H1 (cell line): ENCODE data around the gene SOAT2. TPM values are rescaled to one million over a fixed set of nuclear protein-coding genes. Genes with fewer than 3 reads are reported as not detected.
A peak's percentile ranks its signal among the peaks of the same experiment; 100 is the strongest.

Experiments used
- CTCF ChIA-PET: fragments of 300-600 bp; sonication (Branson Sonifier 250); formaldehyde crosslinking; loops from one replicate; lab custom pipeline; 2021; ENCODE audit not compliant: partially characterized antibody; lab: Charles Lee
- POLR2A ChIA-PET: fragments of 300-600 bp; sonication (Branson Sonifier 250); formaldehyde crosslinking; loops from one replicate; lab custom pipeline; 2021; ENCODE audit warnings: inconsistent platforms; ENCODE audit not compliant: partially characterized antibody; lab: Charles Lee
- DNase-seq, 2 experiments: peaks; one replicate each; pipeline versions ENCODE4 v3.0.0 to v3.0.0-alpha.2; 2010 to 2022; ENCODE audit warnings: low spot score in 2 of 2, low read depth in 1 of 2, mixed read lengths in 1 of 2
- FAIRE-seq: peaks from 2 replicates; lab custom pipeline; 2011; peaks lifted over from hg19 to GRCh38; lab: Jason Lieb, UNC
- H2AFZ ChIP-seq: 2 replicates; pipeline ENCODE4 v1.8.1; 2012; ENCODE audit warnings: low read length, inconsistent platforms
- H2AK5ac ChIP-seq: 2 replicates; pipeline ENCODE4 v1.6.1; 2013; ENCODE audit warnings: low read depth, low read length
- H2BK120ac ChIP-seq: replicated peaks from 2 replicates; pipeline ENCODE3; 2013; ENCODE audit warnings: low read depth, low read length, inconsistent platforms
- H2BK12ac ChIP-seq: 2 replicates; pipeline ENCODE4 v1.6.1; 2013; ENCODE audit warnings: low read depth, low read length
- H2BK15ac ChIP-seq: 2 replicates; pipeline ENCODE4 v1.6.1; 2013; ENCODE audit warnings: low read length
- H2BK20ac ChIP-seq: 2 replicates; pipeline ENCODE4 v1.6.1; 2013; ENCODE audit warnings: low read length
- H2BK5ac ChIP-seq: 2 replicates; pipeline ENCODE4 v1.6.1; 2013; ENCODE audit warnings: low read depth, low read length
- H3K14ac ChIP-seq: 2 replicates; pipeline ENCODE4 v1.6.1; 2013; ENCODE audit warnings: inconsistent platforms; ENCODE audit not compliant: insufficient read length
- H3K18ac ChIP-seq: 2 replicates; pipeline ENCODE4 v1.6.1; 2013; ENCODE audit warnings: low read length; ENCODE audit errors: extremely low read depth
- H3K23ac ChIP-seq: 2 replicates; pipeline ENCODE4 v1.6.1; 2013; ENCODE audit warnings: inconsistent platforms; ENCODE audit not compliant: insufficient read length
- H3K23me2 ChIP-seq: 2 replicates; pipeline ENCODE4 v1.6.1; 2013; ENCODE audit warnings: low read depth, low read length
- H3K27ac ChIP-seq: 2 replicates; pipeline ENCODE4 v1.6.1; 2011; ENCODE audit warnings: low read depth, low read length, inconsistent platforms
- H3K27me3 ChIP-seq, 4 experiments: replicated peaks in 1 of 4; 1 replicate in 1 of 4; 2 replicates in 3 of 4; pipeline versions ENCODE4 v1.6.1 to v1.8.1; 2011 to 2013; ENCODE audit warnings: low read length in 3 of 4, mild to moderate bottlenecking in 3 of 4, inconsistent platforms in 2 of 4, mixed read lengths in 2 of 4, moderate library complexity in 1 of 4; ENCODE audit not compliant: control insufficient read depth in 3 of 4, insufficient read depth in 3 of 4; ENCODE audit errors: extremely low read depth in 1 of 4
- H3K36me3 ChIP-seq, 4 experiments: 2 replicates each; pipeline versions ENCODE4 v1.6.1 to v1.8.1; 2011 to 2013; ENCODE audit warnings: mild to moderate bottlenecking in 4 of 4, low read length in 3 of 4, moderate library complexity in 2 of 4, control low read depth in 1 of 4, inconsistent platforms in 1 of 4; ENCODE audit not compliant: insufficient read depth in 4 of 4, control insufficient read depth in 2 of 4
- H3K4ac ChIP-seq: replicated peaks from 2 replicates; pipeline ENCODE3; 2013; ENCODE audit warnings: low read length, low read depth, mixed read lengths, inconsistent platforms; ENCODE audit not compliant: insufficient read length
- H3K4me1 ChIP-seq, 4 experiments: replicated peaks in 1 of 4; 1 replicate in 1 of 4; 2 replicates in 3 of 4; pipeline versions ENCODE4 v1.6.1 to v1.8.1; 2011 to 2013; ENCODE audit warnings: low read length in 3 of 4, inconsistent platforms in 2 of 4, mixed read lengths in 1 of 4; ENCODE audit not compliant: insufficient read depth in 4 of 4, control insufficient read depth in 3 of 4
- H3K4me2 ChIP-seq, 2 experiments: 2 replicates each; pipeline versions ENCODE4 v1.6.1 to v1.8.1; 2011 to 2013; ENCODE audit warnings: low read depth in 2 of 2, low read length in 2 of 2, control low read depth in 1 of 2, inconsistent platforms in 1 of 2, mild to moderate bottlenecking in 1 of 2; ENCODE audit not compliant: insufficient read depth in 1 of 2
- H3K4me3 ChIP-seq, 4 experiments: fragments of 200-600, 300-600 bp in 1 of 4; sonication (generic), shearing (Covaris generic), sonication (Bioruptor Twin) in 1 of 4; 2 replicates each; pipeline versions ENCODE4 v1.5.1 to v1.8.1; 2011 to 2016; ENCODE audit warnings: low read length in 4 of 4, low read depth in 3 of 4, control low read depth in 2 of 4, inconsistent platforms in 2 of 4, mild to moderate bottlenecking in 2 of 4, mixed read lengths in 1 of 4, moderate library complexity in 1 of 4; ENCODE audit not compliant: insufficient read depth in 2 of 4; ENCODE audit errors: extremely low read depth in 1 of 4
- H3K56ac ChIP-seq: replicated peaks from 2 replicates; pipeline ENCODE3; 2013; ENCODE audit warnings: low read depth, mild to moderate bottlenecking, mixed read lengths, low read length, inconsistent platforms; ENCODE audit not compliant: insufficient read length
- H3K79me1 ChIP-seq: 2 replicates; pipeline ENCODE4 v1.6.1; 2013; ENCODE audit warnings: low read depth, low read length, control low read depth
- H3K79me2 ChIP-seq, 2 experiments: 2 replicates each; pipeline versions ENCODE4 v1.6.1 to v1.8.1; 2012 to 2013; ENCODE audit warnings: low read length in 2 of 2, mild to moderate bottlenecking in 2 of 2, inconsistent platforms in 1 of 2; ENCODE audit not compliant: insufficient read depth in 2 of 2, control insufficient read depth in 1 of 2
- H3K9ac ChIP-seq, 4 experiments: replicated peaks in 1 of 4; 1 replicate in 1 of 4; 2 replicates in 3 of 4; pipeline versions ENCODE4 v1.6.1 to v1.8.1; 2011 to 2013; ENCODE audit warnings: low read depth in 3 of 4, low read length in 3 of 4, control low read depth in 2 of 4, mild to moderate bottlenecking in 2 of 4, moderate library complexity in 2 of 4, inconsistent platforms in 1 of 4; ENCODE audit errors: extremely low read depth in 1 of 4
- H3K9me3 ChIP-seq, 2 experiments: 2 replicates each; pipeline versions ENCODE4 v1.6.1 to v1.8.1; 2012 to 2013; ENCODE audit warnings: mild to moderate bottlenecking in 2 of 2, moderate library complexity in 2 of 2, control low read depth in 1 of 2, inconsistent platforms in 1 of 2, low read depth in 1 of 2, low read length in 1 of 2, mixed read lengths in 1 of 2; ENCODE audit not compliant: insufficient read depth in 2 of 2
- H4K20me1 ChIP-seq, 2 experiments: replicated peaks in 1 of 2; 2 replicates each; pipeline versions ENCODE3 to v1.8.1; 2011 to 2013; ENCODE audit warnings: inconsistent platforms in 2 of 2, low read length in 2 of 2, mild to moderate bottlenecking in 1 of 2; ENCODE audit not compliant: insufficient read depth in 2 of 2, control insufficient read depth in 1 of 2
- H4K5ac ChIP-seq: 2 replicates; pipeline ENCODE4 v1.6.1; 2013; ENCODE audit warnings: low read length, low read depth, mixed read lengths, inconsistent platforms; ENCODE audit not compliant: insufficient read length
- H4K8ac ChIP-seq: 2 replicates; pipeline ENCODE4 v1.8.0; 2013; ENCODE audit warnings: mild to moderate bottlenecking, moderate library complexity, low read length, inconsistent platforms; ENCODE audit not compliant: insufficient read depth; ENCODE audit errors: extremely low read depth
- H4K91ac ChIP-seq: replicated peaks from 2 replicates; pipeline ENCODE3; 2013; ENCODE audit warnings: low read length, mixed read lengths, inconsistent platforms; ENCODE audit not compliant: insufficient read length
- BACH1 ChIP-seq: IDR thresholded peaks from 2 replicates; pipeline ENCODE4 v1.6.1; 2012; ENCODE audit warnings: low read length, improper control_type of control experiment
- NANOG ChIP-seq: IDR thresholded peaks from 2 replicates; pipeline ENCODE4 v1.6.1; 2011; ENCODE audit warnings: low read length, low read depth, mild to moderate bottlenecking, inconsistent platforms; ENCODE audit not compliant: insufficient read depth, poor library complexity, severe bottlenecking
- POLR2AphosphoS5 ChIP-seq: IDR thresholded peaks from 2 replicates; pipeline ENCODE4 v1.6.1; 2011; ENCODE audit warnings: low read depth, low read length
- RAD21 ChIP-seq, 2 experiments: IDR thresholded peaks in 1 of 2; conservative IDR thresholded peaks in 1 of 2; 2 replicates each; pipeline ENCODE4 v1.6.1; 2011; ENCODE audit warnings: low read depth in 2 of 2, low read length in 2 of 2, improper control_type of control experiment in 1 of 2, inconsistent platforms in 1 of 2, mild to moderate bottlenecking in 1 of 2, moderate library complexity in 1 of 2
- WGBS, 2 experiments: shearing (Covaris generic) in 1 of 2; methylation state at CpG; one replicate each; pipeline versions ENCODE4 v1.1.6 to v1.1.7; 2013 to 2015; ENCODE audit warnings: low lambda C conversion rate in 2 of 2, mixed read lengths in 2 of 2, inconsistent platforms in 1 of 2, low coverage in 1 of 2, missing lambda C conversion rate in 1 of 2; ENCODE audit not compliant: insufficient replicate concordance in 2 of 2, insufficient coverage in 1 of 2, insufficient read length in 1 of 2; ENCODE audit errors: extremely low coverage in 1 of 2, missing lambda C conversion rate in 1 of 2; 5-methylcytosine and 5-hydroxymethylcytosine counted together
- polyA plus RNA-seq, 7 experiments: library from polyadenylated mRNA; depleted of rRNA in 3 of 7; stranded (reverse) in 5 of 7; unstranded in 2 of 7; fragments of >200 nt in 5 of 7; fragments of 200-250 nt in 2 of 7; gene quantifications; 1 replicate in 5 of 7; 2 replicates in 1 of 7; 4 replicates in 1 of 7; pipeline versions ENCODE4 v1.2.1 to v1.2.3, GENCODE V29; 2011 to 2013; ENCODE audit warnings: missing spikeins in 2 of 7, mixed read lengths in 2 of 7
- total RNA-seq: library from RNA; stranded (reverse); fragmentation: NEBNext Ultra II Directional; extraction: Animal tissue kit (Norgen Biotek cat#: 25700); gene quantifications from 2 replicates; pipeline ENCODE4 v1.2.1, GENCODE V29; 2021
- TF ChIP-seq, protein P1 (sequence below), 3 experiments: IDR thresholded peaks; 1 replicate in 2 of 3; 2 replicates in 1 of 3; pipeline versions ENCODE4 v1.5.1 to v1.6.1; 2011; ENCODE audit warnings: low read length in 3 of 3, mild to moderate bottlenecking in 3 of 3, inconsistent platforms in 2 of 3, low read depth in 1 of 3, moderate library complexity in 1 of 3; ENCODE audit not compliant: insufficient read depth in 1 of 3; ENCODE audit errors: control extremely low read depth in 1 of 3

Gene SOAT2
- total and polyA plus RNA-seq, 2 of the 8 experiments (the other 6 are each of a cell fraction or from before 2014, with no cell fraction given), result 0.08 TPM; not detected in 1

DNA sequence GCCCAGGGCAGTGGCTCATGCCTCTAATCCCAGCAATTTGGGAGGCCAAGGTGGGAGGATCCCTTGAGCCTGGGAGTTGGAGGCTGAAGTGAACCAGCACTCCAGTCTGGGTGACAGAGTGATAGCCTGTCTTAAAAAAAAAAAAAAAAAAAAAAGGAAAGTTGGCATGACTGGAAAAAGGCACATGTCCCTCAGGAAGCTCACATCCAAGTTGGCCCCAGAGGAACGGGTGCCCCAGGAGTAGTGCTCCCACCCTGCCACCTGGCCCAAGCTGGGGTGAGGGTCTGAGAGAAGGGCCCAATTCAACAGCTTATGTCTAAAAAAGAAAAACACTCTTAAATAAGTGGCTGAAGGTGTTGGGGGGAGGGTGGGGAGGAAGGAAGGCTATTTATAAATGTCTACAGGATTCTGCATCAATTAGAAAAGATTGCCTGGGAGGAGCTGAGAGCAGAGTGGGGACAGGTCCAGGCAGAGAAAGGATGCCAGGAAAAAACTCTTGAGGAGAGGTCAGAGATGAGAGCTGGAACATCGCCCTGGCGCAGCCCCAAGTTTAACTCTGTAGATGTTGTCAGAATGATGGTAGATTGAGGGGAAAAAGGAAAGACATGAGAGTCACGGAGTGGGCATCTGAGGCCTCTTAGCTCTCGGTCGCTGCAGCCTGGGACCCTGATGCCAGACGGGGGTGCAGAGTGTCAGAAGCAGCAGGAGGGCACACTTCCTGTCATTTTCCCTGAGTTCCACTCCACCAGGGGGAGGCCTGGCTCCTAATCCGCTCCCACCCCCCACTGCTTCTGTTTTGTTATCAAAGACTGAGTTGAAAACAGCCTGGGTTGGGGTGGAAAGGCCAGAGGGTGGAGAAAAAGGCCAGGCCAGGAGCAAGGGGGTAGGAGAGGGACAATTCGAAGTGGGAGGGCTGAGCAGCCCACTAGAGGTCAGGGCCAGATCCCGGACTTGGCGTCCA, 31.4 kb upstream of the SOAT2 start:
- Histone ChIP-seq H3K4me2 (no peak overlapping the region; a peak in 1 of 4 replicates), H3K23ac (no peak overlapping the region), H3K4me1 (peaks cover 4 to 16% (median 10%) of the 10 kb centered on the region in 4 experiments), H2BK20ac (no peak overlapping the region), H4K91ac (no peak overlapping the region), H3K27ac (no peak overlapping the region), H4K20me1 (peaks cover 2 to 4% of the 10 kb centered on the region in 2 experiments), H3K4ac (no peak overlapping the region), H3K14ac (no peak overlapping the region), H3K18ac (no peak overlapping the region), H3K27me3 (peaks cover 0 to 2% (median under 1%) of the 10 kb centered on the region in 4 experiments; a peak in 2 of 7 replicates), H3K79me2 (no peaks in the 10 kb centered on the region), H2BK120ac (no peak overlapping the region), H3K23me2 (no peaks in the 10 kb centered on the region), H2BK15ac (no peak overlapping the region), H4K8ac (peak overlapping the region; percentile 63; the same call in 1 of the 2 replicates), H3K56ac (no peak overlapping the region), H3K9ac (no peak overlapping the region), H2BK5ac (no peak overlapping the region), H3K9me3 (no peaks in the 10 kb centered on the region), H3K4me3 (no peak overlapping the region), H3K36me3 (peaks cover 0 to 4% (median 2%) of the 10 kb centered on the region in 4 experiments; a peak in 2 of 8 replicates), H2AFZ (no peak overlapping the region), H2AK5ac (no peak overlapping the region), H4K5ac (no peak overlapping the region), H3K79me1 (no peaks in the 10 kb centered on the region), H2BK12ac (no peak overlapping the region)
- FAIRE-seq (no peak), DNase-seq (no peak)
- ChIA-PET CTCF (interaction anchor here (0.7 to 22.4 kb wide), 10 partner anchors 6 to 142 kb away, joined by 3 to 531 read pairs (median 8); partner anchors contain the start of genes IGFBP6, SOAT2 and SPRYD3), POLR2A (interaction anchor here (0.9 to 2.4 kb wide), 6 partner anchors 10 to 99 kb away, joined by 3 to 11 read pairs (median 4); partner anchors contain the start of genes IGFBP6 and TNS2)
- 73% methylated on average over 11 of the region's 11 CpGs; no CpG with 5 or more reads in 1 of the 2 experiments for WGBS, 2 experiments
- TF ChIP-seq, protein P1, sequence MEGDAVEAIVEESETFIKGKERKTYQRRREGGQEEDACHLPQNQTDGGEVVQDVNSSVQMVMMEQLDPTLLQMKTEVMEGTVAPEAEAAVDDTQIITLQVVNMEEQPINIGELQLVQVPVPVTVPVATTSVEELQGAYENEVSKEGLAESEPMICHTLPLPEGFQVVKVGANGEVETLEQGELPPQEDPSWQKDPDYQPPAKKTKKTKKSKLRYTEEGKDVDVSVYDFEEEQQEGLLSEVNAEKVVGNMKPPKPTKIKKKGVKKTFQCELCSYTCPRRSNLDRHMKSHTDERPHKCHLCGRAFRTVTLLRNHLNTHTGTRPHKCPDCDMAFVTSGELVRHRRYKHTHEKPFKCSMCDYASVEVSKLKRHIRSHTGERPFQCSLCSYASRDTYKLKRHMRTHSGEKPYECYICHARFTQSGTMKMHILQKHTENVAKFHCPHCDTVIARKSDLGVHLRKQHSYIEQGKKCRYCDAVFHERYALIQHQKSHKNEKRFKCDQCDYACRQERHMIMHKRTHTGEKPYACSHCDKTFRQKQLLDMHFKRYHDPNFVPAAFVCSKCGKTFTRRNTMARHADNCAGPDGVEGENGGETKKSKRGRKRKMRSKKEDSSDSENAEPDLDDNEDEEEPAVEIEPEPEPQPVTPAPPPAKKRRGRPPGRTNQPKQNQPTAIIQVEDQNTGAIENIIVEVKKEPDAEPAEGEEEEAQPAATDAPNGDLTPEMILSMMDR (IDR thresholded peaks at IDR 0.05; ENCODE audit: control extremely low read depth in 1 of 3, insufficient read depth in 1 of 3, low read depth in 1 of 3, low read length in 3 of 3), result peak in 2 of 3 experiments; percentile 7 to 9; a peak in 1 of 4 replicates
- TF ChIP-seq POLR2AphosphoS5 (no peak), RAD21 (IDR thresholded peaks at IDR 0.05 in 1 of 2, conservative IDR thresholded peaks at IDR 0.05 in 1 of 2; ENCODE audit: low read depth in 2 of 2, low read length in 2 of 2) (peak in 1 of 2 experiments; percentile 10; a peak in 1 of 4 replicates), NANOG (no peak), BACH1 (peak; percentile 63; the same call in 1 of the 2 replicates)
